GM23338 (cell line): ENCODE results near the gene MEF2D. TPM values are rescaled to one million over a fixed set of nuclear protein-coding genes. Genes with fewer than 3 reads are reported as not detected.
A peak's percentile ranks its signal among the peaks of the same experiment; 100 is the strongest.

Experiments
- ATAC-seq: fragments of 200-7000 bp; cut with Tn5 transposase; 3 replicates; pipeline ENCODE4 v1.9.1; 2020
- DNase-seq: peaks from one replicate; pipeline ENCODE4 v3.0.0-alpha.2; 2015; ENCODE audit warnings: low spot score
- H2AFZ ChIP-seq: fragments of 200-600 bp; sonication (generic); 2 replicates; pipeline ENCODE4 v1.8.0; 2016; ENCODE audit warnings: antibody characterized with exemption, mild to moderate bottlenecking, moderate library complexity
- H3F3A ChIP-seq: fragments of 200-600 bp; sonication (generic); replicated peaks from 2 replicates; pipeline ENCODE4 v1.8.0; 2017; ENCODE audit warnings: antibody characterized with exemption, mixed run types, low read depth
- H3K27ac ChIP-seq: fragments of 200-600 bp; sonication (generic); 2 replicates; pipeline ENCODE4 v1.6.1; 2016; ENCODE audit warnings: low read depth
- H3K27me3 ChIP-seq: fragments of 200-600 bp; sonication (generic); 2 replicates; pipeline ENCODE4 v1.8.0; 2016; ENCODE audit warnings: mild to moderate bottlenecking, mixed run types, moderate library complexity; ENCODE audit not compliant: insufficient read depth
- H3K36me3 ChIP-seq: fragments of 200-600 bp; sonication (generic); 2 replicates; pipeline ENCODE4 v1.8.0; 2016; ENCODE audit warnings: mild to moderate bottlenecking; ENCODE audit not compliant: insufficient read depth
- H3K4me1 ChIP-seq: fragments of 200-600 bp; sonication (generic); 2 replicates; pipeline ENCODE4 v1.8.0; 2016; ENCODE audit warnings: mild to moderate bottlenecking, moderate library complexity; ENCODE audit not compliant: insufficient read depth
- H3K4me2 ChIP-seq: fragments of 200-600 bp; sonication (generic); 2 replicates; pipeline ENCODE4 v1.7.1; 2017; ENCODE audit warnings: mixed run types
- H3K4me3 ChIP-seq: fragments of 200-600 bp; sonication (generic); 2 replicates; pipeline ENCODE4 v1.6.1; 2016; ENCODE audit warnings: mixed run types
- H3K79me2 ChIP-seq: fragments of 200-600 bp; sonication (generic); replicated peaks from 2 replicates; pipeline ENCODE4 v1.8.0; 2017; ENCODE audit warnings: mild to moderate bottlenecking; ENCODE audit not compliant: insufficient read depth
- H3K9me2 ChIP-seq: fragments of 200-600 bp; sonication (generic); 2 replicates; pipeline ENCODE4 v1.8.0; 2017; ENCODE audit not compliant: insufficient read depth
- H4K20me1 ChIP-seq: fragments of 200-600 bp; sonication (generic); replicated peaks from 2 replicates; pipeline ENCODE4 v1.8.0; 2017; ENCODE audit warnings: mild to moderate bottlenecking; ENCODE audit not compliant: insufficient read depth
- H3K27ac Mint-ChIP-seq: 2 replicates; pipeline ENCODE4 v1.8.0; 2020; ENCODE audit warnings: inconsistent platforms, mild to moderate bottlenecking, moderate library complexity, mixed read lengths
- H3K27me3 Mint-ChIP-seq: 3 replicates; pipeline ENCODE4 v1.8.0; 2022; ENCODE audit warnings: low read depth, mild to moderate bottlenecking, moderate library complexity, mixed read lengths, inconsistent platforms; ENCODE audit not compliant: insufficient read depth, poor library complexity
- H3K36me3 Mint-ChIP-seq: 3 replicates; pipeline ENCODE4 v1.8.0; 2021; ENCODE audit warnings: low read depth, mild to moderate bottlenecking, inconsistent platforms, moderate library complexity, mixed read lengths
- H3K4me1 Mint-ChIP-seq: 3 replicates; pipeline ENCODE4 v1.8.0; 2020; ENCODE audit warnings: mild to moderate bottlenecking, inconsistent platforms, mixed read lengths
- H3K4me3 Mint-ChIP-seq: 3 replicates; pipeline ENCODE4 v1.8.0; 2021; ENCODE audit warnings: moderate library complexity, mild to moderate bottlenecking, inconsistent platforms, mixed read lengths
- H3K9me3 Mint-ChIP-seq: 3 replicates; pipeline ENCODE4 v1.8.0; 2020; ENCODE audit warnings: moderate library complexity, mild to moderate bottlenecking, inconsistent platforms, mixed read lengths
- CREB1 ChIP-seq: fragments of 250-450 bp; sonication (Bioruptor Pico); IDR thresholded peaks from 2 replicates; pipeline ENCODE4 v1.5.0; 2020; ENCODE audit warnings: low read depth, mild to moderate bottlenecking, moderate library complexity
- EZH2 ChIP-seq: fragments of 200-600 bp; sonication (generic); IDR thresholded peaks from one replicate; pipeline ENCODE4 v1.8.0; 2017; ENCODE audit warnings: antibody characterized with exemption, mild to moderate bottlenecking, low read depth; ENCODE audit not compliant: unreplicated experiment
- EZH2phosphoT487 ChIP-seq: fragments of 200-600 bp; sonication (generic); IDR thresholded peaks from one replicate; pipeline ENCODE4 v1.8.1; 2018; ENCODE audit warnings: antibody characterized with exemption; ENCODE audit not compliant: unreplicated experiment
- JUNB ChIP-seq: IDR thresholded peaks from one replicate; pipeline ENCODE4 v1.6.1; 2016; ENCODE audit warnings: antibody characterized with exemption; ENCODE audit not compliant: unreplicated experiment
- NANOG ChIP-seq: IDR thresholded peaks from 2 replicates; pipeline ENCODE4 v1.6.1; 2016; ENCODE audit warnings: antibody characterized with exemption, borderline replicate concordance
- POLR2AphosphoS5 ChIP-seq: IDR thresholded peaks from 2 replicates; pipeline ENCODE4 v1.6.1; 2016; ENCODE audit warnings: antibody characterized with exemption, low read depth
- STAT1 ChIP-seq: IDR thresholded peaks from one replicate; pipeline ENCODE4 v1.6.1; 2016; ENCODE audit warnings: antibody characterized with exemption; ENCODE audit not compliant: unreplicated experiment
- ZNF114 ChIP-seq: fragments of 250-450 bp; sonication (Bioruptor Pico); IDR thresholded peaks from 2 replicates; pipeline ENCODE4 v1.5.0; 2020; ENCODE audit warnings: mild to moderate bottlenecking, moderate library complexity
- ZNF331 ChIP-seq: fragments of 250-450 bp; sonication (Bioruptor Pico); IDR thresholded peaks from 2 replicates; pipeline ENCODE4 v1.5.0; 2020; ENCODE audit warnings: low read depth, mild to moderate bottlenecking, moderate library complexity
- polyA plus RNA-seq: library from polyadenylated mRNA; unstranded; fragments of >200 nt; fragmentation: Nextera tagmentation; extraction: Ambion mirVana; gene quantifications from 2 replicates; pipeline ENCODE4 v1.2.1, GENCODE V29; 2016
- total RNA-seq: library from RNA; depleted of rRNA; stranded (reverse); fragments of >200 nt; shearing (Covaris generic); gene quantifications from 2 replicates; pipeline ENCODE4 v1.2.3, GENCODE V29; 2014
- TF ChIP-seq, protein P1 (sequence below): IDR thresholded peaks from one replicate; pipeline ENCODE4 v1.6.1; 2018; ENCODE audit warnings: antibody characterized with exemption; ENCODE audit not compliant: unreplicated experiment
- TF ChIP-seq, protein P2 (sequence below), 2 experiments: fragments of 200-600 bp in 1 of 2; sonication (generic) in 1 of 2; conservative IDR thresholded peaks; 2 replicates each; pipeline versions ENCODE4 v1.5.1 to v1.6.1; 2016 to 2017; ENCODE audit warnings: antibody characterized with exemption in 2 of 2, low read depth in 2 of 2, mild to moderate bottlenecking in 2 of 2, moderate library complexity in 1 of 2
- TF ChIP-seq, protein P3 (sequence below): IDR thresholded peaks from 2 replicates; pipeline ENCODE4 v1.6.1; 2016; ENCODE audit warnings: antibody characterized with exemption
- TF ChIP-seq, protein P4 (sequence below): fragments of 250-450 bp; sonication (Bioruptor Pico); IDR thresholded peaks from 2 replicates; pipeline ENCODE4 v1.5.0; 2020; ENCODE audit warnings: mild to moderate bottlenecking, moderate library complexity

MEF2D gene
- total and polyA plus RNA-seq, 2 experiments from 2014 or later = 10.6 to 15.5 TPM

DNA sequence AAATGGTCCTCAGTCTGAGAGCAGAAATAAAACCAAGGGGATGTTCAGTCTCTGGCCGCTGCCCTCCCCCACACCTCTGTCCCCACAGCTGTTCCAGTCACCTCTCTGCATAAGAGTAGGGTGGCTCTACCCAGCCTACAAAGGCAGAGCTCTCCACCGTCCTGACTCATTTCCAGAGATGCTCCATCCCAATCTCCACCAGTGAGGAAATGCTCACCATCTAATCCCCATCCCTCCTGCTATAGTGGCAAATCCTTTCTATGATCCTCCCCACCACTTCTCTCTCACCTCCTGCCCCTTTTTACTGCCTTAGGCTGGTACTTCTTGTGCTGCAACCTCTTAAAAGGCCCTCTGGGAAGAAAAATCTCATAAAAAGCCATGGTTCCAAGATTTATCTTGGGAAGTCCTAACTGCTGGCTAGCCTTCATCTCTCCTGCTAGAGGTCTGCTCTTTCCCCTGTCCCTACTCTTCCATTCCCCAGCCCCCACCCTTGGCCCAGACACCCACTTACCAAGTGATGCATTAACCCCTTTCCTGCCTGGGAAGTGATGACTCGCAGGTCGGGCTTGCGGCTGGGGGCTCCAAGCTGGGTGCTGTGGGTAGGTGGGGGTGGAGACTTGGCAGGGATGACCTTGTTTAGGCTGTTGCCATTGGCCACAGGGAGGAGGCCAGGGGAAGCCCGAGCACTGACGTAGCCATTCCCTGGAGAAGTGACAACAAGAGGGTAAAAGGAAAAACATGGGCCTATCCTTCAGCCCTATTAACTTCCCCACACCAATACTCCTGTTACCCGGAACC, 23.9 kb downstream of the MEF2D start:
- Histone ChIP-seq H3K9me2 (no peaks in the 10 kb centered on the region), H2AFZ (no peak overlapping the region), H3K27me3 (no peaks in the 10 kb centered on the region), H3F3A (peaks cover 14% of the 10 kb centered on the region; the same call in 1 of the 2 replicates), H3K79me2 (no peaks in the 10 kb centered on the region), H3K4me3 (no peak overlapping the region), H3K4me1 (peaks cover 14% of the 10 kb centered on the region), H3K36me3 (peaks cover 5% of the 10 kb centered on the region; the same call in 1 of the 2 replicates), H3K27ac (peak overlapping the region; percentile 39; the same call in 1 of the 2 replicates), H4K20me1 (no peaks in the 10 kb centered on the region; the same call in 1 of the 2 replicates), H3K4me2 (no peak overlapping the region)
- TF ChIP-seq, protein P1, sequence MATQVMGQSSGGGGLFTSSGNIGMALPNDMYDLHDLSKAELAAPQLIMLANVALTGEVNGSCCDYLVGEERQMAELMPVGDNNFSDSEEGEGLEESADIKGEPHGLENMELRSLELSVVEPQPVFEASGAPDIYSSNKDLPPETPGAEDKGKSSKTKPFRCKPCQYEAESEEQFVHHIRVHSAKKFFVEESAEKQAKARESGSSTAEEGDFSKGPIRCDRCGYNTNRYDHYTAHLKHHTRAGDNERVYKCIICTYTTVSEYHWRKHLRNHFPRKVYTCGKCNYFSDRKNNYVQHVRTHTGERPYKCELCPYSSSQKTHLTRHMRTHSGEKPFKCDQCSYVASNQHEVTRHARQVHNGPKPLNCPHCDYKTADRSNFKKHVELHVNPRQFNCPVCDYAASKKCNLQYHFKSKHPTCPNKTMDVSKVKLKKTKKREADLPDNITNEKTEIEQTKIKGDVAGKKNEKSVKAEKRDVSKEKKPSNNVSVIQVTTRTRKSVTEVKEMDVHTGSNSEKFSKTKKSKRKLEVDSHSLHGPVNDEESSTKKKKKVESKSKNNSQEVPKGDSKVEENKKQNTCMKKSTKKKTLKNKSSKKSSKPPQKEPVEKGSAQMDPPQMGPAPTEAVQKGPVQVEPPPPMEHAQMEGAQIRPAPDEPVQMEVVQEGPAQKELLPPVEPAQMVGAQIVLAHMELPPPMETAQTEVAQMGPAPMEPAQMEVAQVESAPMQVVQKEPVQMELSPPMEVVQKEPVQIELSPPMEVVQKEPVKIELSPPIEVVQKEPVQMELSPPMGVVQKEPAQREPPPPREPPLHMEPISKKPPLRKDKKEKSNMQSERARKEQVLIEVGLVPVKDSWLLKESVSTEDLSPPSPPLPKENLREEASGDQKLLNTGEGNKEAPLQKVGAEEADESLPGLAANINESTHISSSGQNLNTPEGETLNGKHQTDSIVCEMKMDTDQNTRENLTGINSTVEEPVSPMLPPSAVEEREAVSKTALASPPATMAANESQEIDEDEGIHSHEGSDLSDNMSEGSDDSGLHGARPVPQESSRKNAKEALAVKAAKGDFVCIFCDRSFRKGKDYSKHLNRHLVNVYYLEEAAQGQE = no peak
- TF ChIP-seq JUNB = no peak
- TF ChIP-seq, protein P2, sequence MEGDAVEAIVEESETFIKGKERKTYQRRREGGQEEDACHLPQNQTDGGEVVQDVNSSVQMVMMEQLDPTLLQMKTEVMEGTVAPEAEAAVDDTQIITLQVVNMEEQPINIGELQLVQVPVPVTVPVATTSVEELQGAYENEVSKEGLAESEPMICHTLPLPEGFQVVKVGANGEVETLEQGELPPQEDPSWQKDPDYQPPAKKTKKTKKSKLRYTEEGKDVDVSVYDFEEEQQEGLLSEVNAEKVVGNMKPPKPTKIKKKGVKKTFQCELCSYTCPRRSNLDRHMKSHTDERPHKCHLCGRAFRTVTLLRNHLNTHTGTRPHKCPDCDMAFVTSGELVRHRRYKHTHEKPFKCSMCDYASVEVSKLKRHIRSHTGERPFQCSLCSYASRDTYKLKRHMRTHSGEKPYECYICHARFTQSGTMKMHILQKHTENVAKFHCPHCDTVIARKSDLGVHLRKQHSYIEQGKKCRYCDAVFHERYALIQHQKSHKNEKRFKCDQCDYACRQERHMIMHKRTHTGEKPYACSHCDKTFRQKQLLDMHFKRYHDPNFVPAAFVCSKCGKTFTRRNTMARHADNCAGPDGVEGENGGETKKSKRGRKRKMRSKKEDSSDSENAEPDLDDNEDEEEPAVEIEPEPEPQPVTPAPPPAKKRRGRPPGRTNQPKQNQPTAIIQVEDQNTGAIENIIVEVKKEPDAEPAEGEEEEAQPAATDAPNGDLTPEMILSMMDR (conservative IDR thresholded peaks at IDR 0.05; ENCODE audit: low read depth in 2 of 2) = no peak
- no peak for TF ChIP-seq EZH2
- TF ChIP-seq NANOG = no peak
- no peak for TF ChIP-seq EZH2phosphoT487
- TF ChIP-seq STAT1 = no peak
- TF ChIP-seq, protein P3, sequence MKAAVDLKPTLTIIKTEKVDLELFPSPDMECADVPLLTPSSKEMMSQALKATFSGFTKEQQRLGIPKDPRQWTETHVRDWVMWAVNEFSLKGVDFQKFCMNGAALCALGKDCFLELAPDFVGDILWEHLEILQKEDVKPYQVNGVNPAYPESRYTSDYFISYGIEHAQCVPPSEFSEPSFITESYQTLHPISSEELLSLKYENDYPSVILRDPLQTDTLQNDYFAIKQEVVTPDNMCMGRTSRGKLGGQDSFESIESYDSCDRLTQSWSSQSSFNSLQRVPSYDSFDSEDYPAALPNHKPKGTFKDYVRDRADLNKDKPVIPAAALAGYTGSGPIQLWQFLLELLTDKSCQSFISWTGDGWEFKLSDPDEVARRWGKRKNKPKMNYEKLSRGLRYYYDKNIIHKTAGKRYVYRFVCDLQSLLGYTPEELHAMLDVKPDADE = no peak
- TF ChIP-seq ZNF114 (CRISPR knock-in tag) = no peak
- TF ChIP-seq POLR2AphosphoS5 = no peak
- no peak for TF ChIP-seq ZNF331 (CRISPR knock-in tag)
- TF ChIP-seq, protein P4, sequence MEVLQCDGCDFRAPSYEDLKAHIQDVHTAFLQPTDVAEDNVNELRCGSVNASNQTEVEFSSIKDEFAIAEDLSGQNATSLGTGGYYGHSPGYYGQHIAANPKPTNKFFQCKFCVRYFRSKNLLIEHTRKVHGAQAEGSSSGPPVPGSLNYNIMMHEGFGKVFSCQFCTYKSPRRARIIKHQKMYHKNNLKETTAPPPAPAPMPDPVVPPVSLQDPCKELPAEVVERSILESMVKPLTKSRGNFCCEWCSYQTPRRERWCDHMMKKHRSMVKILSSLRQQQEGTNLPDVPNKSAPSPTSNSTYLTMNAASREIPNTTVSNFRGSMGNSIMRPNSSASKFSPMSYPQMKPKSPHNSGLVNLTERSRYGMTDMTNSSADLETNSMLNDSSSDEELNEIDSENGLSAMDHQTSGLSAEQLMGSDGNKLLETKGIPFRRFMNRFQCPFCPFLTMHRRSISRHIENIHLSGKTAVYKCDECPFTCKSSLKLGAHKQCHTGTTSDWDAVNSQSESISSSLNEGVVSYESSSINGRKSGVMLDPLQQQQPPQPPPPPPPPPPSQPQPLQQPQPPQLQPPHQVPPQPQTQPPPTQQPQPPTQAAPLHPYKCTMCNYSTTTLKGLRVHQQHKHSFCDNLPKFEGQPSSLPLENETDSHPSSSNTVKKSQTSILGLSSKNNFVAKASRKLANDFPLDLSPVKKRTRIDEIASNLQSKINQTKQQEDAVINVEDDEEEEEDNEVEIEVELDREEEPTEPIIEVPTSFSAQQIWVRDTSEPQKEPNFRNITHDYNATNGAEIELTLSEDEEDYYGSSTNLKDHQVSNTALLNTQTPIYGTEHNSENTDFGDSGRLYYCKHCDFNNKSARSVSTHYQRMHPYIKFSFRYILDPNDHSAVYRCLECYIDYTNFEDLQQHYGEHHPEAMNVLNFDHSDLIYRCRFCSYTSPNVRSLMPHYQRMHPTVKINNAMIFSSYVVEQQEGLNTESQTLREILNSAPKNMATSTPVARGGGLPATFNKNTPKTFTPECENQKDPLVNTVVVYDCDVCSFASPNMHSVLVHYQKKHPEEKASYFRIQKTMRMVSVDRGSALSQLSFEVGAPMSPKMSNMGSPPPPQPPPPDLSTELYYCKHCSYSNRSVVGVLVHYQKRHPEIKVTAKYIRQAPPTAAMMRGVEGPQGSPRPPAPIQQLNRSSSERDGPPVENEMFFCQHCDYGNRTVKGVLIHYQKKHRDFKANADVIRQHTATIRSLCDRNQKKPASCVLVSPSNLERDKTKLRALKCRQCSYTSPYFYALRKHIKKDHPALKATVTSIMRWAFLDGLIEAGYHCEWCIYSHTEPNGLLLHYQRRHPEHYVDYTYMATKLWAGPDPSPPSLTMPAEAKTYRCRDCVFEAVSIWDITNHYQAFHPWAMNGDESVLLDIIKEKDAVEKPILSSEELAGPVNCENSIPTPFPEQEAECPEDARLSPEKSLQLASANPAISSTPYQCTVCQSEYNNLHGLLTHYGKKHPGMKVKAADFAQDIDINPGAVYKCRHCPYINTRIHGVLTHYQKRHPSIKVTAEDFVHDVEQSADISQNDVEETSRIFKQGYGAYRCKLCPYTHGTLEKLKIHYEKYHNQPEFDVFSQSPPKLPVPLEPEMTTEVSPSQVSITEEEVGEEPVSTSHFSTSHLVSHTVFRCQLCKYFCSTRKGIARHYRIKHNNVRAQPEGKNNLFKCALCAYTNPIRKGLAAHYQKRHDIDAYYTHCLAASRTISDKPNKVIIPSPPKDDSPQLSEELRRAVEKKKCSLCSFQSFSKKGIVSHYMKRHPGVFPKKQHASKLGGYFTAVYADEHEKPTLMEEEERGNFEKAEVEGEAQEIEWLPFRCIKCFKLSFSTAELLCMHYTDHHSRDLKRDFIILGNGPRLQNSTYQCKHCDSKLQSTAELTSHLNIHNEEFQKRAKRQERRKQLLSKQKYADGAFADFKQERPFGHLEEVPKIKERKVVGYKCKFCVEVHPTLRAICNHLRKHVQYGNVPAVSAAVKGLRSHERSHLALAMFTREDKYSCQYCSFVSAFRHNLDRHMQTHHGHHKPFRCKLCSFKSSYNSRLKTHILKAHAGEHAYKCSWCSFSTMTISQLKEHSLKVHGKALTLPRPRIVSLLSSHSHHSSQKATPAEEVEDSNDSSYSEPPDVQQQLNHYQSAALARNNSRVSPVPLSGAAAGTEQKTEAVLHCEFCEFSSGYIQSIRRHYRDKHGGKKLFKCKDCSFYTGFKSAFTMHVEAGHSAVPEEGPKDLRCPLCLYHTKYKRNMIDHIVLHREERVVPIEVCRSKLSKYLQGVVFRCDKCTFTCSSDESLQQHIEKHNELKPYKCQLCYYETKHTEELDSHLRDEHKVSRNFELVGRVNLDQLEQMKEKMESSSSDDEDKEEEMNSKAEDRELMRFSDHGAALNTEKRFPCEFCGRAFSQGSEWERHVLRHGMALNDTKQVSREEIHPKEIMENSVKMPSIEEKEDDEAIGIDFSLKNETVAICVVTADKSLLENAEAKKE (CRISPR knock-in tag) = no peak
- no peak for TF ChIP-seq CREB1 (CRISPR knock-in tag)
- H3K27me3 Mint-ChIP-seq = peaks cover 29% of the 10 kb centered on the region
- DNase-seq = peak; percentile 47
- H3K4me1 Mint-ChIP-seq = peaks cover 31% of the 10 kb centered on the region
- peak overlapping the region; percentile 60; the same call in 1 of the 2 replicates for H3K27ac Mint-ChIP-seq
- H3K4me3 Mint-ChIP-seq = no peak overlapping the region
- H3K9me3 Mint-ChIP-seq = no peaks in the 10 kb centered on the region
- H3K36me3 Mint-ChIP-seq = peaks cover 62% of the 10 kb centered on the region
- peak; percentile 36 for ATAC-seq
